SK-N-SH treated with all-trans-retinoic acid at 6 μM for 48 hours (cell line): ENCODE results near the gene ST8SIA2.

ENCODE experiments used
- ATAC-seq: fragments of 200-7000 bp; cut with Tn5 transposase; 3 replicates; pipeline ENCODE4 v1.9.1; 2020; ENCODE audit warnings: mild to moderate bottlenecking, moderate library complexity
- ARNTL ChIP-seq: fragments of 450-650 bp; formaldehyde crosslinking; IDR thresholded peaks from 2 replicates; pipeline ENCODE4 v1.5.0; 2020; ENCODE audit warnings: low read depth, mild to moderate bottlenecking, moderate library complexity, borderline replicate concordance
- BACH2 ChIP-seq: fragments of 250-450 bp; sonication (Bioruptor Pico); IDR thresholded peaks from 2 replicates; pipeline ENCODE4 v1.9.0; 2021; ENCODE audit warnings: mild to moderate bottlenecking, borderline replicate concordance
- CSDC2 ChIP-seq: fragments of 250-450 bp; sonication (Bioruptor Pico); IDR thresholded peaks from 2 replicates; pipeline ENCODE4 v1.5.0; 2020; ENCODE audit warnings: mild to moderate bottlenecking, moderate library complexity
- CSRNP3 ChIP-seq: fragments of 250-450 bp; sonication (Bioruptor Pico); IDR thresholded peaks from 2 replicates; pipeline ENCODE4 v1.5.1; 2021; ENCODE audit warnings: mild to moderate bottlenecking, moderate library complexity
- ESRRG ChIP-seq: fragments of 250-450 bp; sonication (Bioruptor Pico); IDR thresholded peaks from 2 replicates; pipeline ENCODE4 v1.6.1; 2021; ENCODE audit warnings: mild to moderate bottlenecking
- GLIS3 ChIP-seq: fragments of 250-450 bp; sonication (Bioruptor Pico); IDR thresholded peaks from 2 replicates; pipeline ENCODE4 v1.5.0; 2020; ENCODE audit warnings: mild to moderate bottlenecking, moderate library complexity
- ISL1 ChIP-seq: fragments of 250-450 bp; sonication (Bioruptor Pico); IDR thresholded peaks from 2 replicates; pipeline ENCODE4 v2.1.2; 2022; ENCODE audit warnings: mild to moderate bottlenecking, moderate library complexity
- OSR1 ChIP-seq: fragments of 250-450 bp; sonication (Bioruptor Pico); IDR thresholded peaks from 2 replicates; pipeline ENCODE4 v1.8.0; 2022; ENCODE audit warnings: moderate library complexity, mild to moderate bottlenecking, inconsistent platforms
- PATZ1 ChIP-seq: fragments of 250-450 bp; sonication (Bioruptor Pico); IDR thresholded peaks from 2 replicates; pipeline ENCODE4 v1.8.0; 2020; ENCODE audit warnings: mild to moderate bottlenecking, moderate library complexity, borderline replicate concordance
- POU6F1 ChIP-seq: fragments of 250-450 bp; sonication (Bioruptor Pico); IDR thresholded peaks from 2 replicates; pipeline ENCODE4 v1.8.0; 2021; ENCODE audit warnings: low read depth, mild to moderate bottlenecking, moderate library complexity, borderline replicate concordance
- PPARA ChIP-seq: fragments of 250-450 bp; sonication (Bioruptor Pico); IDR thresholded peaks from 2 replicates; pipeline ENCODE4 v1.5.0; 2020; ENCODE audit warnings: mild to moderate bottlenecking, borderline replicate concordance
- RARB ChIP-seq: fragments of 250-450 bp; sonication (Bioruptor Pico); IDR thresholded peaks from 2 replicates; pipeline ENCODE4 v1.8.0; 2021; ENCODE audit warnings: mild to moderate bottlenecking, moderate library complexity
- SNAI2 ChIP-seq: fragments of 250-450 bp; sonication (Bioruptor Pico); IDR thresholded peaks from 2 replicates; pipeline ENCODE4 v1.5.0; 2020; ENCODE audit warnings: mild to moderate bottlenecking, moderate library complexity
- TOX ChIP-seq: fragments of 250-450 bp; sonication (Bioruptor Pico); IDR thresholded peaks from 2 replicates; pipeline ENCODE4 v1.8.0; 2021; ENCODE audit warnings: mild to moderate bottlenecking, moderate library complexity, borderline replicate concordance
- TSHZ2 ChIP-seq: fragments of 250-450 bp; sonication (Bioruptor Pico); IDR thresholded peaks from 2 replicates; pipeline ENCODE4 v1.5.0; 2020; ENCODE audit warnings: mild to moderate bottlenecking, moderate library complexity
- ZC3H10 ChIP-seq: fragments of 250-450 bp; sonication (Bioruptor Pico); IDR thresholded peaks from 2 replicates; pipeline ENCODE4 v1.5.1; 2021; ENCODE audit warnings: mild to moderate bottlenecking, moderate library complexity
- ZFP30 ChIP-seq: fragments of 450-650 bp; formaldehyde crosslinking; IDR thresholded peaks from 2 replicates; pipeline ENCODE4 v1.5.0; 2022; ENCODE audit warnings: mild to moderate bottlenecking, moderate library complexity
- ZNF565 ChIP-seq: fragments of 450-650 bp; formaldehyde crosslinking; conservative IDR thresholded peaks from 2 replicates; pipeline ENCODE4 v1.5.0; 2020; ENCODE audit warnings: low read depth, mild to moderate bottlenecking, moderate library complexity
- ZNF70 ChIP-seq: fragments of 450-650 bp; formaldehyde crosslinking; IDR thresholded peaks from 2 replicates; pipeline ENCODE4 v1.5.0; 2020; ENCODE audit warnings: mild to moderate bottlenecking, moderate library complexity
- ZNF8 ChIP-seq: fragments of 450-650 bp; formaldehyde crosslinking; IDR thresholded peaks from 2 replicates; pipeline ENCODE4 v1.5.0; 2020; ENCODE audit warnings: mild to moderate bottlenecking, moderate library complexity

Gene ST8SIA2

GRCh38 chr15:92499731-92500530 is 106.2 kb downstream of the ST8SIA2 start:
- no peak for ATAC-seq
- TF ChIP-seq TOX (CRISPR knock-in tag) (no peak), ARNTL (CRISPR knock-in tag) (no peak), ZNF565 (CRISPR knock-in tag) (no peak)
- TF ChIP-seq, all 23 proteins: peak for 0

GRCh38 chr15:92502336-92502735 is 108.7 kb downstream of the ST8SIA2 start:
- TF ChIP-seq ZC3H10 (CRISPR knock-in tag) (no peak), CSRNP3 (CRISPR knock-in tag) (no peak), TSHZ2 (CRISPR knock-in tag) (no peak), ARNTL (CRISPR knock-in tag) (no peak), BACH2 (CRISPR knock-in tag) (no peak), RARB (no peak), ZNF70 (CRISPR knock-in tag) (no peak), TOX (CRISPR knock-in tag) (no peak), OSR1 (CRISPR knock-in tag) (no peak), POU6F1 (CRISPR knock-in tag) (no peak), ESRRG (no peak), ZNF8 (CRISPR knock-in tag) (no peak), GLIS3 (CRISPR knock-in tag) (no peak), PPARA (CRISPR knock-in tag) (no peak), ZNF565 (CRISPR knock-in tag) (no peak), PATZ1 (CRISPR knock-in tag) (no peak), CSDC2 (CRISPR knock-in tag) (no peak), ISL1 (CRISPR knock-in tag) (no peak)
- TF ChIP-seq, all 23 proteins: peak for 0
- no peak for ATAC-seq

GRCh38 chr15:92502930-92503857 is 109.5 kb downstream of the ST8SIA2 start:
- no peak for ATAC-seq
- TF ChIP-seq PATZ1 (CRISPR knock-in tag), result no peak
- no peak for TF ChIP-seq ISL1 (CRISPR knock-in tag)
- no peak for TF ChIP-seq ZNF8 (CRISPR knock-in tag)
- TF ChIP-seq ESRRG, result no peak
- no peak for TF ChIP-seq SNAI2 (CRISPR knock-in tag)
- TF ChIP-seq ZFP30 (CRISPR knock-in tag), result no peak
- no peak for TF ChIP-seq ARNTL (CRISPR knock-in tag)
